ENCODE data around the gene OXT. TPM values are rescaled to one million over a fixed set of nuclear protein-coding genes. Genes with fewer than 3 reads are reported as not detected.

The OXT gene
- polyA plus RNA-seq, 4 donors: 0.51 to 0.94 (median 0.86) TPM

DNA sequence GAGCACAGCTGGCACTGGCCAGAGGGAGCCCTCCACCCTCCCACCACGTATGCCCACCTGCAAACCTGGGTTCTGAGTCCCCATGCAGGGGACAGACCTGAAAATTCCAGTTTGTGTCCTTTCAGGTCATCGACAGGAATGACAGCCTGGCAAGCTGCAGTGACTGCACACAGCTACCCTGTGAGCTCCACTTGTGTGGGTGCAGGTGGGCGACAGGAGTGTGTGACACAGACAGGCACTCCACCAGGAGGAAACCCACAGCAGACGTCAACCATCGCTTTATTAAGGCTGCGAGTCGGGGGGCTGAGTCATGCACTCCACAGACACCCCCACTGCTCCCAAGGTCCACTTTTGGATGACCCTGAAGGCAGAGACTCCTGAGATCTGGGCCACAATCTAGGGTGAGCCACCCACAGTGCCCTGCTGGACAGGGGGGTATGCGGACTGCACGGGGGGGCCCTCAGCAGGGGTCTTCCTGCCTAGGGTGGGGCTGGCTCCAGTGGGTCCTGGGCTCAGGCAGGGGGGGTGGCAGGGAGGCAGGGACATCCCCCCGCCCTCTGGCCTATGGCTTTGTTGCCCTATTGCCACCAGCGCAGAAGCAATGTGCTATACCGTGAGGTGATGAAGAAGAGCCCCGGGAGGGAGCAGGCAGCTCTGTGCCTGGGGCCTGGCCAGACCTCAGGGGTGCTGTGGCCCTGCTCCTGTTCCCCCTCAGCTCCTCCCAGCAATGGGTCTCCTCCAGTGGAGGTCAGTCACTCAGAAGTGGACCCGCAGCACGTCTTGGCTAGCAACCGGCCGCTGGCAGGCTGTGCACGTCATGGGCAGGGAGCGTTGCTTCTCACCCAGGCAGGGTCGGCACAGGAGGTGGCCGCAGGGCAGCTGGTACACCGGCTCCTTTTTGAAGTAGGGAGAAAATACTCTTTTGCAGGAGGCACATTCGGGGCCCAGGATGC, 38.2 kb downstream of the OXT start:
- no peak for DNase-seq (ENCODE audit: low read depth in 4 of 4, low spot score in 2 of 4)

GRCh38 chr20:3111507-3111906, 40.1 kb downstream of the OXT start:
- no peak for DNase-seq (ENCODE audit: low read depth in 4 of 4, low spot score in 2 of 4)

DNA sequence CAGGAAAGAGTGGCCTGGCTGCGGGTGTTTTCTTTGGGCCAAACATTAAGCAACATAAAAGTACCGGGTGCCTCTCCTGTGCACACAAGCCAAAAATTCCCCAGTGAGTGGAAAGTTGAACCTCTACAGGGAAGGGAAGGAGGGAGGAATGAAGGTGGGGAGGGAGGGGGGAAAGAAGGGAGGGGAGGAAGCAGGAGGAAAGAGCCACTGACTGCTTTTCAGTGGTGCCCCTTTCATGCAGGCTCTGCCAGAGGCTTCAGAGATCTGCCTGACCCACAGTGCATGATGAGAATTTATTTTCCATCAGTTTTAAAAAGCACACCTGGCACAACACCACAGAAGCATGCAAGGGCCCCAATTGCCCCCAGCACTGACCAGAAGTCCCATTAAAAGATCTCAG, 40.6 kb downstream of the OXT start:
- DNase-seq (ENCODE audit: low read depth in 4 of 4, low spot score in 2 of 4): no peak

DNA sequence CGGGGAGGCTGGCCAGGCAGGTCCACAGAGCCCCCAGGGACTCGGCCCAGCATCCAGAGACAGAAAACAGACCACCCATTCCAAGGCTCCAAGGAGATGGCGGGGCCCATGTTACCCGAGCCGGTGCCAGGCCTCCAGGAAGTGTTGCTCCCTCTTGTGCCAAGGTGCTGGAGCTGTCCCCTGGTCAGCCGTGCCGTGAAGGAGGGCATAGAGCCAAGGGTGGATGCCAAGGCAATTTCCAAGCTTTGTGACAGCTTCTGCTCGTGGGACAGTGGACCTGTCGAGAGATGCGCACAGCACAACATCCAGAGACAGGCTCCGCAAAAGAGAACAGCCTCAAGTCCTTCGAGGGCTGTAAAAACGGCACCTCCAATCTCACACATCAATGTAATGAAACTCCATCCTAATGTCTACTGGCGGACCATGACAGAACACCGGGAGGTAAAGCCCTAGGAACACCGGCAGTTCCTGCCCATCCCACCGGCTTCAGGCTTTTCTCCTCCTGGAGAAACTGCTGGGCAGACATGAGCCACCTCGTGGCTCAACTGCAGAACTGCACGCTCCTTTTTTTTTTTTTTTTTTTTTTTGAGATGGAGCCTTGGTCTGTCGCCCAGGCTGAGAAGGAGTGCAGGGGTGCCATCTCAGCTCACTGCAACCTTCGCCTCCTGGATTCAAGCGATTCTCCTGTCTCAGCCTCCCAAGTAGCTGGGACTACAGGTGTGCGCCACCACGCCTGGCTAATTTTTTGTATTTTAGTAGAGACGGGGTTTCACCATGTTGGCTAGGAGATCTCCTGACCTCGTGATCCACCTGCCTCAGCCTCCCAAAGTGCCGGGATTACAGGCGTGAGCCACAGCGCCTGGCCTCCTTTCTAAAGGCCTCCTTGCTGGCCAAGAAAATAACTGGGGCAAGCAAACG, 44.0 kb downstream of the OXT start:
- DNase-seq (ENCODE audit: low read depth in 4 of 4, low spot score in 2 of 4): peak in 2 of 4 donors; percentile 24 to 32

GRCh38 chr20:3116341-3116740, 44.9 kb downstream of the OXT start:
- DNase-seq (ENCODE audit: low read depth in 4 of 4, low spot score in 2 of 4): no peak

DNA sequence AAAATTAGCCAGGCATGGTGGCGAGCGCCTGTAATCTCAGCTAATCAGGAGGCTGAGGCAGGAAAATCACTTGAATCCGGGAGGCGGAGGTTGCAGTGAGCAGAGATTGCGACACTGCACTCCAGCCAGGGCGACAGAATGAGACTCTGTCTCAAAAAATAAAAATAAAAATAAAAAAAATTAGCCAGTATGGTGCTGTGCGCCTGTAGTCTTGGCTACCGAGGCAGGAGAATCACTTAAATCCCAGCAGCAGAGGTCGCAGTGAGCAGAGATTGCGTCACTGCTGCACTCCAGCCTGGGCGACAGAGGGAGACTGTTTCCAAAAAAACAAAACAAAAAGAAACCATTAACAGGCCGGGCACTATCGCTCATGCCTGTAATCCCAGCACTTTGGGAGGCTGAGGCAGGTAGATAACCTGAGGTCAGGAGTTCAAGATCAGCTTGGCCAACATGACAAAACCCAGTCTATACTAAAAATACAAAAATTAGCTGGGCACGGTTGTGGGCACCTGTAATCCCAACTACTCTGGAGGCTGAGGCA, 46.5 kb downstream of the OXT start:
- DNase-seq (ENCODE audit: low read depth in 4 of 4, low spot score in 2 of 4): peak; percentile 7 to 44 (median 23)

DNA sequence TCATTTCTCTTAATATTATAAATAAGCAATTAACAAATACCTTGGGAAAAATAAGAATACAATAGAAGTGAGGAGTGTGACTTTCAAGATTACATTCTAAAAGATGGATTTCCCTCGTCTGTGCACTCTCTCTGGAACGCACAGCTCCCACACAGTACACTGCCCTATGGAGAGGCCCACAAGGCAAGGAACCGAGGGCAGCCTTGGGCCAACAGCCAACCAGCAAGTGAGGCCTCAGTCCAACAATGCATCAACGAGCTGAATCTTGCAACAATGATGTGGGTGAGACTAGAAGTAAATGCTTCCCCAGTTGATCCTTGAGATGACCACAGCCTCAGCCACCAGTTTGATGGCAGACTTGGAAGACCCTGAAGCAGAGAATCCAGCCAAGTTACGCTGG, 47.6 kb downstream of the OXT start:
- no peak for DNase-seq (ENCODE audit: low read depth in 4 of 4, low spot score in 2 of 4)

DNA sequence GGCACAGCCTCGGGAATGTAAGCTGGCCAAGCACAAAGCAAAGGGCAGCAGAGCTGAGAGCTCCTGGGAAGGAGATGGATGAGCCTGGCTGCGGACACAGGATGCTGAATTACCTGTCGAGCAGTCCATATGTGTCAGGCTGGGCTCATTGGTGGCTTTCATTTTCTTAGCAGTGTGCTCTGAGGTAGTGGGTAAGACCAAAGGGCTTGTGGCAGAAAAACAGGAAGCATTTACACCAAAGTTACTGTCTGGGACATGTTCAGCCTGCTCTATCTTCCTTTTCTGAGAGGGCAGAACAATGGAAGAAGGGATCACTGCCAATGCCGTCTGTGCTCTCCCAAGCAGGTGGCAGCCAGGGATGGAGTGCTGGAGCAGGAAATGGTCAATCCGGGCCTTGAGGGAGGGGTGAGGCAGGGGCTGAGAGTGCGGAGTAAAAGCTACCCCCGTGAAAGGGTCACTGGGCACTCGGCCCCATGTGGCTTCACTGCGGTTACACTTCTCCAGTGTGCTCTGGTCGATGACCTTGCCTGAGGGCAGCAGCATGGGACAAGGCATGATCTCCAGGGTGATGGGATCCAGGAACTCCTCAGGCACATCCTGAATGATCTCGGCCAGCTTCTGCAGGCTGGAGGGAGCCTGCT, 50.0 kb downstream of the OXT start:
- no peak for DNase-seq (ENCODE audit: low read depth in 4 of 4, low spot score in 2 of 4)

Other genes starting within 250 kb of the OXT start
- 10 to 100 TPM; 52.9 to 87.1 (median 75.4) TPM for gene PCED1A, start 231.0 kb upstream of the OXT start, polyA plus RNA-seq (ENCODE audit: insufficient read length in 4 of 4)
- 10 to 100 TPM; 35.7 to 45.0 (median 40.9) TPM for gene VPS16, start 230.9 kb upstream of the OXT start, polyA plus RNA-seq (ENCODE audit: insufficient read length in 4 of 4)
- 100 to 1,000 TPM in 1 of 4 donors, 10 to 100 TPM in 3; 89.8 to 113 (median 95.5) TPM for gene PTPRA, start 198.1 kb upstream of the OXT start, polyA plus RNA-seq (ENCODE audit: insufficient read length in 4 of 4)
- gene GNRH2, start 28.0 kb upstream of the OXT start, polyA plus RNA-seq (ENCODE audit: insufficient read length in 4 of 4): under 1 TPM in 3 of 4 donors, not detected in 1; 0.40 to 0.62 (median 0.58) TPM
- 10 to 100 TPM; 53.1 to 78.6 (median 65.6) TPM for gene MRPS26, start 25.6 kb upstream of the OXT start, polyA plus RNA-seq (ENCODE audit: insufficient read length in 4 of 4)
- gene AVP, start 13.1 kb downstream of the OXT start, polyA plus RNA-seq (ENCODE audit: insufficient read length in 4 of 4): under 1 TPM in 3 of 4 donors, not detected in 1; 0.31 to 0.63 (median 0.46) TPM
- 10 to 100 TPM; 17.3 to 19.6 (median 18.3) TPM for gene FASTKD5, start 88.2 kb downstream of the OXT start, polyA plus RNA-seq (ENCODE audit: insufficient read length in 4 of 4)
- 10 to 100 TPM in 2 of 4 donors, 1 to 10 TPM in 2; 8.3 to 11.5 (median 10.1) TPM for gene UBOX5, start 88.2 kb downstream of the OXT start, polyA plus RNA-seq (ENCODE audit: insufficient read length in 4 of 4)
- gene LZTS3, start 101.9 kb downstream of the OXT start, polyA plus RNA-seq (ENCODE audit: insufficient read length in 4 of 4): 10 to 100 TPM; 13.0 to 21.7 (median 17.6) TPM
- 10 to 100 TPM; 48.0 to 64.1 (median 58.1) TPM for gene DDRGK1, start 133.1 kb downstream of the OXT start, polyA plus RNA-seq (ENCODE audit: insufficient read length in 4 of 4)
- 10 to 100 TPM; 46.4 to 74.4 (median 68.9) TPM for gene ITPA, start 137.9 kb downstream of the OXT start, polyA plus RNA-seq (ENCODE audit: insufficient read length in 4 of 4)
- gene SLC4A11, start 167.6 kb downstream of the OXT start, polyA plus RNA-seq (ENCODE audit: insufficient read length in 4 of 4): 1 to 10 TPM; 1.8 to 4.1 (median 2.8) TPM